Stimulated activated effector memory CD8-positive, alpha-beta T cell treated with anti-CD3 and anti-CD28 coated beads, Interleukin-12 subunit alpha, Interleukin-12 subunit beta, amount 100 ng/mL, for 72 hours (primary cell): Measurements from ENCODE around the gene SLC39A8.
A peak's percentile ranks its signal among the peaks of the same experiment; 100 is the strongest.
"Not testable (repeated sequence)": the region's sequence is repeated elsewhere in the genome, so short reads cannot be mapped to it uniquely, and the experiment has no call there.

Source experiments
- ATAC-seq: fragments of 150-1000 bp; cut with Tn5 transposase; 2 replicates; pipeline ENCODE4 v1.10.0; 2021
- DNase-seq, 2 donors: peaks; one replicate each; pipeline ENCODE4 v3.0.0; 2021 to 2022; ENCODE audit warnings: low spot score in 2 of 2
- H3K27ac Mint-ChIP-seq: one replicate; pipeline ENCODE4 v1.8.0; 2022; ENCODE audit warnings: mild to moderate bottlenecking, mixed read lengths
- H3K36me3 Mint-ChIP-seq: one replicate; pipeline ENCODE4 v1.8.0; 2022; ENCODE audit warnings: mild to moderate bottlenecking, mixed read lengths
- H3K4me1 Mint-ChIP-seq: one replicate; pipeline ENCODE4 v1.8.0; 2022; ENCODE audit warnings: mixed read lengths
- H3K4me3 Mint-ChIP-seq: one replicate; pipeline ENCODE4 v1.8.0; 2022; ENCODE audit warnings: mild to moderate bottlenecking, mixed read lengths
- H3K9me3 Mint-ChIP-seq: one replicate; pipeline ENCODE4 v1.8.0; 2022; ENCODE audit warnings: mixed read lengths

Gene SLC39A8

GRCh38 chr4:102246416-102246815 is 98.9 kb downstream of the SLC39A8 start:
- Mint-ChIP-seq H3K27ac (no peak overlapping the region), H3K36me3 (no peaks in the 10 kb centered on the region), H3K4me3 (no peak overlapping the region), H3K9me3 (peaks cover 2% of the 10 kb centered on the region), H3K4me1 (no peaks in the 10 kb centered on the region)
- no peak for DNase-seq
- ATAC-seq, result no peak

- DNase-seq (no peak), ATAC-seq (no peak)
- H3K27ac Mint-ChIP-seq, result no peak overlapping the region
- H3K36me3 Mint-ChIP-seq, result no peaks in the 10 kb centered on the region
- H3K4me1 Mint-ChIP-seq, result no peaks in the 10 kb centered on the region
- peaks cover 2% of the 10 kb centered on the region for H3K9me3 Mint-ChIP-seq
- no peak overlapping the region for H3K4me3 Mint-ChIP-seq
Measured at GRCh38 chr4:102244878-102245535, 100.3 kb downstream of the SLC39A8 start.

GRCh38 chr4:102243296-102243695 is 102.0 kb downstream of the SLC39A8 start:
- not testable (repeated sequence) for H3K4me1 Mint-ChIP-seq

GRCh38 chr4:102234243-102234838 is 110.9 kb downstream of the SLC39A8 start:
- no peaks in the 10 kb centered on the region for H3K4me1 Mint-ChIP-seq
- no peaks in the 10 kb centered on the region for H3K9me3 Mint-ChIP-seq
- no peak overlapping the region for H3K4me3 Mint-ChIP-seq
- no peak for DNase-seq
- H3K36me3 Mint-ChIP-seq, result no peaks in the 10 kb centered on the region
- H3K27ac Mint-ChIP-seq, result no peak overlapping the region
- peak; percentile 26 for ATAC-seq

More at GRCh38 chr4:102243296-102243695, 102.0 kb downstream of the SLC39A8 start:
- not testable (repeated sequence) for H3K9me3 Mint-ChIP-seq, ATAC-seq, DNase-seq, H3K4me3 Mint-ChIP-seq, H3K36me3 Mint-ChIP-seq, H3K27ac Mint-ChIP-seq

- ATAC-seq, result no peak
- Mint-ChIP-seq H3K9me3 (no peaks in the 10 kb centered on the region), H3K4me1 (no peaks in the 10 kb centered on the region), H3K4me3 (no peak overlapping the region), H3K27ac (no peak overlapping the region), H3K36me3 (no peaks in the 10 kb centered on the region)
- DNase-seq, result no peak
Measured at GRCh38 chr4:102230194-102230593, 115.1 kb downstream of the SLC39A8 start.

GRCh38 chr4:102227388-102227787 is 117.9 kb downstream of the SLC39A8 start:
- H3K9me3 Mint-ChIP-seq, result no peaks in the 10 kb centered on the region
- H3K27ac Mint-ChIP-seq, result no peak overlapping the region
- no peaks in the 10 kb centered on the region for H3K4me1 Mint-ChIP-seq
- no peak for ATAC-seq
- DNase-seq, result no peak
- no peak overlapping the region for H3K4me3 Mint-ChIP-seq
- H3K36me3 Mint-ChIP-seq, result no peaks in the 10 kb centered on the region

GRCh38 chr4:102223461-102223860 is 121.8 kb downstream of the SLC39A8 start:
- no peaks in the 10 kb centered on the region for H3K36me3 Mint-ChIP-seq
- ATAC-seq (no peak), DNase-seq (no peak)
- H3K4me1 Mint-ChIP-seq, result no peaks in the 10 kb centered on the region
- no peak overlapping the region for H3K27ac Mint-ChIP-seq
- no peak overlapping the region for H3K4me3 Mint-ChIP-seq
- no peaks in the 10 kb centered on the region for H3K9me3 Mint-ChIP-seq

GRCh38 chr4:102222838-102223409 is 122.4 kb downstream of the SLC39A8 start:
- Mint-ChIP-seq H3K4me1 (no peaks in the 10 kb centered on the region), H3K9me3 (no peaks in the 10 kb centered on the region), H3K4me3 (no peak overlapping the region), H3K27ac (no peak overlapping the region), H3K36me3 (no peaks in the 10 kb centered on the region)
- DNase-seq (no peak), ATAC-seq (no peak)

GRCh38 chr4:102219129-102219528 is 126.2 kb downstream of the SLC39A8 start:
- Mint-ChIP-seq H3K4me1 (no peaks in the 10 kb centered on the region), H3K4me3 (no peak overlapping the region), H3K27ac (no peak overlapping the region), H3K9me3 (no peaks in the 10 kb centered on the region), H3K36me3 (no peaks in the 10 kb centered on the region)
- DNase-seq, result no peak
- no peak for ATAC-seq

GRCh38 chr4:102218656-102219055 is 126.6 kb downstream of the SLC39A8 start:
- H3K9me3 Mint-ChIP-seq, result no peaks in the 10 kb centered on the region
- no peaks in the 10 kb centered on the region for H3K4me1 Mint-ChIP-seq
- no peaks in the 10 kb centered on the region for H3K36me3 Mint-ChIP-seq
- no peak overlapping the region for H3K27ac Mint-ChIP-seq
- ATAC-seq (no peak), DNase-seq (no peak)
- H3K4me3 Mint-ChIP-seq, result no peak overlapping the region

GRCh38 chr4:102217775-102218355 is 127.4 kb downstream of the SLC39A8 start:
- no peaks in the 10 kb centered on the region for H3K36me3 Mint-ChIP-seq
- DNase-seq (no peak), ATAC-seq (peak; percentile 34)
- H3K4me1 Mint-ChIP-seq, result no peaks in the 10 kb centered on the region
- no peaks in the 10 kb centered on the region for H3K9me3 Mint-ChIP-seq
- no peak overlapping the region for H3K4me3 Mint-ChIP-seq
- no peak overlapping the region for H3K27ac Mint-ChIP-seq

- Mint-ChIP-seq H3K4me1 (no peaks in the 10 kb centered on the region), H3K4me3 (no peak overlapping the region), H3K36me3 (no peaks in the 10 kb centered on the region), H3K27ac (no peak overlapping the region), H3K9me3 (no peaks in the 10 kb centered on the region)
- DNase-seq (no peak), ATAC-seq (peak; percentile 11)
Measured at GRCh38 chr4:102217345-102217744, 127.9 kb downstream of the SLC39A8 start.

- Mint-ChIP-seq H3K36me3 (no peaks in the 10 kb centered on the region), H3K4me1 (no peaks in the 10 kb centered on the region), H3K9me3 (no peaks in the 10 kb centered on the region), H3K4me3 (no peak overlapping the region), H3K27ac (no peak overlapping the region)
- ATAC-seq, result no peak
- DNase-seq, result no peak
Measured at GRCh38 chr4:102216666-102217065, 128.6 kb downstream of the SLC39A8 start.

GRCh38 chr4:102213031-102213430 is 132.3 kb downstream of the SLC39A8 start:
- Mint-ChIP-seq H3K36me3 (no peaks in the 10 kb centered on the region), H3K9me3 (no peaks in the 10 kb centered on the region), H3K4me1 (no peaks in the 10 kb centered on the region), H3K27ac (no peak overlapping the region), H3K4me3 (no peak overlapping the region)
- DNase-seq (no peak), ATAC-seq (no peak)
